Measurements from ENCODE around the gene GPR83.

The GPR83 gene

DNA sequence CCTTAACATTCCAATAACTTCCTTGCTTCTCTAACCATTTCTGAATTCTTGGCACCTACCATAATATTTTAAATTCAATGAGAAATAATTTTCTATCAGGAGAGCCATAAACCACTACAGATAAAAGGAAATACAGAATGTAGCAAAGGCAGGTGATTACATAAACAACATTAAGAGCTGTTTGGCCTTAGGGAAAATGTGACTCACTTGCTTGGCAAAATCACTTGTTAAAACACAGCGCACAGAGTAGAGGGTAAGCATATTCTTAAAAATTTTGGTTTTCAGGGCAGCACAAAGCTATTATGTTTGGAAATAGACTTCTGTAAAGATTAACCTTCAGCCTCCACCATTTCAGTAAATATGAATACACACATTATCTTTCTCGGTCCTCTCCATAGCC, 70.4 kb downstream of the GPR83 start:
- no peaks in the 10 kb centered on the region for H3K79me2 ChIP-seq (ENCODE audit: low read length)
- H4K20me1 ChIP-seq (ENCODE audit: insufficient read depth, low read length), result no peaks in the 10 kb centered on the region
- no peak overlapping the region for H3K4me2 ChIP-seq (ENCODE audit: low read length)
- 0 out of 2 replicates have a peak, but pooled peaks cover 5% of the 10 kb centered on the region for H3K9me3 ChIP-seq (ENCODE audit: insufficient read depth, low read length)
- H3K27me3 ChIP-seq (ENCODE audit: low read depth, low read length), result no peaks in the 10 kb centered on the region
- H2AFZ ChIP-seq (ENCODE audit: low read depth, low read length), result no peak overlapping the region
- no peak overlapping the region for H3K9ac ChIP-seq (ENCODE audit: low read length)
- TF ChIP-seq, protein P1, sequence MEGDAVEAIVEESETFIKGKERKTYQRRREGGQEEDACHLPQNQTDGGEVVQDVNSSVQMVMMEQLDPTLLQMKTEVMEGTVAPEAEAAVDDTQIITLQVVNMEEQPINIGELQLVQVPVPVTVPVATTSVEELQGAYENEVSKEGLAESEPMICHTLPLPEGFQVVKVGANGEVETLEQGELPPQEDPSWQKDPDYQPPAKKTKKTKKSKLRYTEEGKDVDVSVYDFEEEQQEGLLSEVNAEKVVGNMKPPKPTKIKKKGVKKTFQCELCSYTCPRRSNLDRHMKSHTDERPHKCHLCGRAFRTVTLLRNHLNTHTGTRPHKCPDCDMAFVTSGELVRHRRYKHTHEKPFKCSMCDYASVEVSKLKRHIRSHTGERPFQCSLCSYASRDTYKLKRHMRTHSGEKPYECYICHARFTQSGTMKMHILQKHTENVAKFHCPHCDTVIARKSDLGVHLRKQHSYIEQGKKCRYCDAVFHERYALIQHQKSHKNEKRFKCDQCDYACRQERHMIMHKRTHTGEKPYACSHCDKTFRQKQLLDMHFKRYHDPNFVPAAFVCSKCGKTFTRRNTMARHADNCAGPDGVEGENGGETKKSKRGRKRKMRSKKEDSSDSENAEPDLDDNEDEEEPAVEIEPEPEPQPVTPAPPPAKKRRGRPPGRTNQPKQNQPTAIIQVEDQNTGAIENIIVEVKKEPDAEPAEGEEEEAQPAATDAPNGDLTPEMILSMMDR (IDR thresholded peaks at IDR 0.05; ENCODE audit: low read depth, low read length), result no peak
- no peak for TF ChIP-seq EZH2phosphoT487 (IDR thresholded peaks at IDR 0.05; ENCODE audit: low read depth)
- peaks cover 9% of the 10 kb centered on the region for H3K4me1 ChIP-seq (ENCODE audit: low read length)
- H3K36me3 ChIP-seq (replicated peaks; ENCODE audit: low read depth, low read length), result peaks cover 3% of the 10 kb centered on the region
- H3K4me3 ChIP-seq (ENCODE audit: low read length), result no peak overlapping the region
- no peak overlapping the region for H3K27ac ChIP-seq (ENCODE audit: low read length)

DNA sequence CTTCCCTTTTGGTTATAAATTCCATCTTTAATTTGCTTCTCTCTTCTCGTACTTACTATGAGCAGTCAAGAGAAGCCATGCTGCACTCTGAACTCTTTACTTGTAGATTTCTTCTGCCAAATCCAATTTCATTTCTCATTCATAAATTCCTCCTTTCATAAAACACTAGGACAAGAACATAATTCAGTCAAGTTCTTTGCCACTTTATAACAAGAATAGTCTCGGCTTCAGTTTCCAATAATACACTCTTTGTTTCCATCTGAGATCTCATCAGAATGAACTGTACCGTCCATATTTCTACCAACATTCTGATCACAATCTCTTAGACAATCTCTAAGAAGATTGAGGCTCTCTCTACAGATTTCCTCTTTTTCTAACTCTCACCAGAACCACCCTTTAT, 71.7 kb downstream of the GPR83 start:
- TF ChIP-seq, protein P1 (IDR thresholded peaks at IDR 0.05; ENCODE audit: low read depth, low read length), result no peak
- TF ChIP-seq EZH2phosphoT487 (IDR thresholded peaks at IDR 0.05; ENCODE audit: low read depth), result no peak
- H3K4me3 ChIP-seq (ENCODE audit: low read length), result no peak overlapping the region
- no peak overlapping the region for H3K4me2 ChIP-seq (ENCODE audit: low read length)
- no peak overlapping the region for H2AFZ ChIP-seq (ENCODE audit: low read depth, low read length)
- no peaks in the 10 kb centered on the region for H3K27me3 ChIP-seq (ENCODE audit: low read depth, low read length)
- H3K4me1 ChIP-seq (ENCODE audit: low read length), result peaks cover 9% of the 10 kb centered on the region
- no peak overlapping the region for H3K9ac ChIP-seq (ENCODE audit: low read length)
- H3K9me3 ChIP-seq (ENCODE audit: insufficient read depth, low read length), result 0 out of 2 replicates have a peak, but pooled peaks cover 5% of the 10 kb centered on the region
- H4K20me1 ChIP-seq (ENCODE audit: insufficient read depth, low read length), result no peaks in the 10 kb centered on the region
- no peak overlapping the region for H3K27ac ChIP-seq (ENCODE audit: low read length)
- H3K36me3 ChIP-seq (replicated peaks; ENCODE audit: low read depth, low read length), result peaks cover 3% of the 10 kb centered on the region
- no peaks in the 10 kb centered on the region for H3K79me2 ChIP-seq (ENCODE audit: low read length)

DNA sequence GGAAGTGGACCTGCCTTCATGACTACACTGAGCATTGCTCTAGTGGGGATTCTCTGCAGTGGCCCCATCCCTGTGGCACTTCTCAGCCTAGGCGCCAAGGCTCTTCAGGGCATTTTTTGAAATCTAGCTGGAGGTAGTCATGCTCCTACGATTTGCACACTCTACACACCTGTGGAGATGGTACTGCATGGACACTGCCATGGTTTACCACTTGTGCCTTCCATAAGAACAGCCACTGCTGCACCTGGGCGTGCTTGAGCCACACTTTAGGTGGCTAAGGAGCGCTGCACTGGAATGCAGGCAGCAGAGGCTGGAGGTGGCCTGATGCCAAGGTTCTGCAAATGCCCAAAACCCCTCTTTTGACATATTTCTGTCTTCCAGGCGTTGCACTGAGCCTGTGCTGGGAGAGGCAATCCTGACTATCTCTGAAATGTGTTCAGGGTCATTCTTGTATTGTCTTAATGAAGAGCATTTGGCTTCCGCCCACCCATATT, 72.6 kb downstream of the GPR83 start:
- Histone ChIP-seq H3K4me1 (ENCODE audit: low read length) (peaks cover 9% of the 10 kb centered on the region), H4K20me1 (ENCODE audit: insufficient read depth, low read length) (no peaks in the 10 kb centered on the region), H3K27ac (ENCODE audit: low read length) (no peak overlapping the region), H3K4me2 (ENCODE audit: low read length) (no peak overlapping the region), H3K79me2 (ENCODE audit: low read length) (no peaks in the 10 kb centered on the region), H3K27me3 (ENCODE audit: low read depth, low read length) (no peaks in the 10 kb centered on the region), H3K9ac (ENCODE audit: low read length) (no peak overlapping the region), H3K9me3 (ENCODE audit: insufficient read depth, low read length) (0 out of 2 replicates have a peak, but pooled peaks cover 5% of the 10 kb centered on the region), H3K4me3 (ENCODE audit: low read length) (no peak overlapping the region), H3K36me3 (replicated peaks; ENCODE audit: low read depth, low read length) (peaks cover 3% of the 10 kb centered on the region), H2AFZ (ENCODE audit: low read depth, low read length) (no peak overlapping the region)
- TF ChIP-seq, protein P1 (IDR thresholded peaks at IDR 0.05; ENCODE audit: low read depth, low read length), result no peak
- no peak for TF ChIP-seq EZH2phosphoT487 (IDR thresholded peaks at IDR 0.05; ENCODE audit: low read depth)

Data from OCI-LY3 (cell line).